GM12875 (cell line): ENCODE data around the gene PCYT2.

Experiments
- H3K4me3 ChIP-seq: one replicate; pipeline ENCODE4 v1.5.1; 2011; ENCODE audit warnings: low read depth, low read length, control low read depth
- TF ChIP-seq, protein P1 (sequence below): IDR thresholded peaks from 2 replicates; pipeline ENCODE4 v1.5.1; 2011; ENCODE audit warnings: low read depth, mild to moderate bottlenecking, control low read depth, inconsistent platforms, low read length, moderate library complexity, borderline replicate concordance; ENCODE audit not compliant: insufficient read depth

PCYT2 gene

DNA sequence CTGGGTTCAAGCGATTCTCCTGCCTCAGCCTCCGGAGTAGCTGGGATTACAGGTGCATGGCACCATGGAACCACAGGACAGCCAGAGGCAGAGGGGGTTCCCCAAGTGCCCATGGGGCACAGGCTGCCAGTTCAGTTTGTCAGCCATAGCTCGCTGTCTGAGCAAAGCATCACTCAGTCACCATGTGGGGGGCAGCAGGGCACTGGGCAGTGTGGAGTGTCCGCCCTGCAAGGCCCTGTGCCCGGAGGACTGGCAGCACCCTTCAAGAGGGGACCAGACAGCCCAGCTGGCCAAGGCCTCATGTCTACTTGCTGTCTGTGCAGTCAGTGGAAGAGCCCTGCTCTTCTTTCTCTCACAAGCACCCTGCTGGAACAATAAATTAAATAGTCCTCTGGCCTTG is 26.2 kb downstream of the PCYT2 start:
- TF ChIP-seq, protein P1, sequence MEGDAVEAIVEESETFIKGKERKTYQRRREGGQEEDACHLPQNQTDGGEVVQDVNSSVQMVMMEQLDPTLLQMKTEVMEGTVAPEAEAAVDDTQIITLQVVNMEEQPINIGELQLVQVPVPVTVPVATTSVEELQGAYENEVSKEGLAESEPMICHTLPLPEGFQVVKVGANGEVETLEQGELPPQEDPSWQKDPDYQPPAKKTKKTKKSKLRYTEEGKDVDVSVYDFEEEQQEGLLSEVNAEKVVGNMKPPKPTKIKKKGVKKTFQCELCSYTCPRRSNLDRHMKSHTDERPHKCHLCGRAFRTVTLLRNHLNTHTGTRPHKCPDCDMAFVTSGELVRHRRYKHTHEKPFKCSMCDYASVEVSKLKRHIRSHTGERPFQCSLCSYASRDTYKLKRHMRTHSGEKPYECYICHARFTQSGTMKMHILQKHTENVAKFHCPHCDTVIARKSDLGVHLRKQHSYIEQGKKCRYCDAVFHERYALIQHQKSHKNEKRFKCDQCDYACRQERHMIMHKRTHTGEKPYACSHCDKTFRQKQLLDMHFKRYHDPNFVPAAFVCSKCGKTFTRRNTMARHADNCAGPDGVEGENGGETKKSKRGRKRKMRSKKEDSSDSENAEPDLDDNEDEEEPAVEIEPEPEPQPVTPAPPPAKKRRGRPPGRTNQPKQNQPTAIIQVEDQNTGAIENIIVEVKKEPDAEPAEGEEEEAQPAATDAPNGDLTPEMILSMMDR: no peak
- no peak overlapping the region for H3K4me3 ChIP-seq

DNA sequence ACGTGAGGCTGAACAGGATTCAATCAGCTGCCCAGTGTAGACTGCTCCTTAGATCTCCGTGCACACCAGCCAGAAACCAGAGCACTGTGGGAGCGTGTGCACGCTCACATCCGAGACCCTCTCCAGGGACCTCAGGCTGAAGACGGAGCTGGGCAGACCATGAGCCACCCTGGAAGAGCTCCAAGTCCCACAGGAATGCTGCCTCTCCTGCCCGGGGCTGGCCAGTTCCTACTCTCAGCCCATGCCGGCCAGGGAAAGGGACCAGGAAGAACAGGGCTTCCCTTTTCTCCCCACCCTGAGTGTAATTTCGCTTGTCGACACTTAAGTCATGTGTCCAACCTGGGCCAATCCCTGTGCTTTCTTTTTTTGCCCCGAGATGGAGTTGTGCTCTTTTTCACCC is 26.7 kb downstream of the PCYT2 start:
- TF ChIP-seq, protein P1: no peak
- H3K4me3 ChIP-seq: no peak overlapping the region

DNA sequence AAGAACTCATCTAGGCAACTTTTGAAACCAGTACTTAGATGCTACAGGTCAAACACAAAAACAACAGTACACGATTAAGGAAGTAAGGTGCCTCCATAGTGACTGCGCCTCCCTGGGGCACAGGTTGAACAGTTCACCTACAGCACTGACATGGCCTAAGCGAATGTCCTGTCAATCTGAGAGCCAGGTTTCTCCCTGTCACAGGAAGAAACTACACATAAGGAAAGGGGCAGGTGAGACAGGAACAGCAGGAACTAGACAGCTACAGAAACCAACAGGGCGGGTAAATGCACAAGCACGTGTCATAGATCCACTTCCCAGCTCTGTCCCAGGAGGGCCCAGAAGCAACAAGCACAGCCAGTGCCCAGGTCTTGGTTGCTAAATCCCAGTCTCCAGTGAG is 32.1 kb downstream of the PCYT2 start:
- H3K4me3 ChIP-seq: no peak overlapping the region

DNA sequence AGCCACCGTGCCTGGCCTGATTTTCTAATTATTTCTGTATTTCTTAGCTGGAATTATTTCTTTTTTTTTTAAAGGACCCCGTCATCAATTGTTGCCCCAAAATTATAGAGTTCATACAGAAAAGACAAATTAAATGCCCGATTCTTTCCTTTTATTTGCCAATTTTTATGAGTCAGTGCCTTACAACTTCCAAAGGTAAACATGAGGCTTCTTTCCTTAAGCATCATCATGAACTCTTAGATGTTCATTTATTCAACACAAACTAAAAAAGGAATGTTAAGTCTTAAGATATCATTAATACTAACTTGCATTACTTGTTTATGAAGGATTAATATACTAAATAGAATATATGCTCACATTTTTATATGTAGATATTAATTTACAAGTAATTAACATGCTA is 32.9 kb downstream of the PCYT2 start:
- TF ChIP-seq, protein P1: no peak
- no peak overlapping the region for H3K4me3 ChIP-seq

More for the DNA sequence above, 32.1 kb downstream of the PCYT2 start:
- TF ChIP-seq, protein P1: no peak

DNA sequence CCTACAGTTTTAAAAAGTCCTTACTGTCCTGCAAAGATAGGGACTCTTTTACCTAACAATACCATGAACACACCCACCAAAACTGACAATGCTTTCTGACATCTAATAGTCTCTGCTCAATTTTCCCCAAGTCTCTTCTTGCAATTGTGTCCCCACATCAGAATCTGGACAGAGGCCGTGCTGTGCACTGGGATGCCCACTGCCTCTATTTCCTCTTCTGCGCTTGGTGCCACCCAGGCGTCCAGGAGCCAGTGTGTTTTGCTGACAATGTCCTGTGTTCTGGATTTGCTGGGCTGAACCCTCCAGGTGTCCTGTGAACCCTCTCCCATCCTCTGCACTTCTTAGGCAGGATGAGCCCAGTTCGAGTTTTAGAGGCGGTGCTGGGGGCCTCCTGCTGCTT is 33.6 kb downstream of the PCYT2 start:
- H3K4me3 ChIP-seq: no peak overlapping the region
- TF ChIP-seq, protein P1: no peak

DNA sequence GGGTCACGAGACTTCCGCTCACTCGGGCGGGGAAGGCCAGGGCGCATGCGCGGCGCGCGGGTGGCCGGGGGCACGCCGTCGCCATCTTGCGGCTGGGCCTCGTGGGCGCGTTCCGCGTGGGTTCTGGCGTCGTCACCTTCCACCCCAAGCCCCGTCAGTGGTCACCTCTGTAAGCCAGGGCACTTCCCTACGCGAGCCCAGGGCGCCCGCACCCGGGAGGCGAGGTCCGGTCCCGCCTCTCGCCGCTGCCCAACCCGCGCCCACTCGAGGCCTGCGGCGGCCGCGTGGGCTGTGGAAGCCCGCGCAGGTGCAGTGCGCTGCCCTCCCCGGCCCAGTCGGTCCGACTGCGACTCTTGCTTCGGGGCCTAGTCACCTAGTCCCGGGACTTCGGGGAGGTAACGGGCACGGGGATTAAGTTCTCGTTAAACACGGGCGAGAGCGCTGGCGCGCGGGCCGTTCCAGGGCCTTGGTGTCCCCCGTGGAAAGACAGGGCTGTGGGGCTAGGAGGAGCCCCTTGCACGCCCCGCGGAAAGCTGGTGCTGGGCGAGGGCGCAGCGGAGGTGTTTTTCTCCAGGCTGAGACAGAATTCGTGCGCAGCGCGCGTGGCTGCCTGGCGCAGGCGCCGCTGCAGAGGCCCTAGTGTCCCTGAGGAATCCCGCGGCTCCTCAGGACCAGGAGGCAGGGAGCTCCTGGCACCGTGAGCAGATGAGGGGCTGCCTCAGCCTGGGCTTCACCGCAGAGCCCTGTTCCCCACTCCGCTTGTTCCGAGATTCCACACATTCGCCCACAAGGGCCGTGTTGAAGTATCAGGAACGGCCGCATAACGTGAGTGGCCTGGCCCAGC is 39.6 kb downstream of the PCYT2 start:
- H3K4me3 ChIP-seq: peak overlapping the region; percentile 81
- TF ChIP-seq, protein P1: peak; percentile 35; the same call in 1 of the 2 replicates

DNA sequence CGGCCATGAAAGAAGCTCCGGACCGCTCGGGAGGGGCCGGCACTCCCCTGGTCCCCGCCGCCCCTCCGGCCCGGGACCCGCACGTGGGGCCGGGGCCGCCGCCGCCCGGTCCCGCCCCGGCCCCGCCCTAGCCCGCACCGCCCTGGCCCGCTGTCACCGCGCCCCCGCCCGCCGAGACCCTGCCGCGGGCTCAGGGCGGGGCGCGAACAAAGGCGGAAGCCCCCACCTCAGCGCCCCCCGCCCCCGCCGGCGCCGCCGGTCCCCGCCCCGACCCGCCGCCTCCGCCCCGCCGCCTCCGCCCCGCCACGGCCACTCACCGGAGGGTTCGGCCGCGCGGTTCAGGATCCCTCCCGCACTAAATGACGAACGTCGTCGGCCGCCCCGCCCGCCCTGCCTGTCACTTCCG is 40.2 kb downstream of the PCYT2 start, which contains the start of gene ARHGDIA:
Gene ARHGDIA (minus strand): TSS at position 357 of the 406 bp plus-strand sequence. CDS start 1,407 bp downstream, outside the sequence.
- peak within 1 kb of the TSS; percentile 81 for H3K4me3 ChIP-seq
- TF ChIP-seq, protein P1: no peak
